HG02642 (cell line): ENCODE data around the gene RNU1-4.
"Not testable (repeated sequence)": the region's sequence is repeated elsewhere in the genome, so short reads cannot be mapped to it uniquely, and the experiment has no call there.

Source experiments
- ATAC-seq: cut with Tn5 transposase; IDR thresholded peaks from one replicate; pipeline ENCODE4 v1.9.1; 2021; ENCODE audit warnings: mild to moderate bottlenecking; ENCODE audit not compliant: unreplicated experiment, poor library complexity

The RNU1-4 gene

DNA sequence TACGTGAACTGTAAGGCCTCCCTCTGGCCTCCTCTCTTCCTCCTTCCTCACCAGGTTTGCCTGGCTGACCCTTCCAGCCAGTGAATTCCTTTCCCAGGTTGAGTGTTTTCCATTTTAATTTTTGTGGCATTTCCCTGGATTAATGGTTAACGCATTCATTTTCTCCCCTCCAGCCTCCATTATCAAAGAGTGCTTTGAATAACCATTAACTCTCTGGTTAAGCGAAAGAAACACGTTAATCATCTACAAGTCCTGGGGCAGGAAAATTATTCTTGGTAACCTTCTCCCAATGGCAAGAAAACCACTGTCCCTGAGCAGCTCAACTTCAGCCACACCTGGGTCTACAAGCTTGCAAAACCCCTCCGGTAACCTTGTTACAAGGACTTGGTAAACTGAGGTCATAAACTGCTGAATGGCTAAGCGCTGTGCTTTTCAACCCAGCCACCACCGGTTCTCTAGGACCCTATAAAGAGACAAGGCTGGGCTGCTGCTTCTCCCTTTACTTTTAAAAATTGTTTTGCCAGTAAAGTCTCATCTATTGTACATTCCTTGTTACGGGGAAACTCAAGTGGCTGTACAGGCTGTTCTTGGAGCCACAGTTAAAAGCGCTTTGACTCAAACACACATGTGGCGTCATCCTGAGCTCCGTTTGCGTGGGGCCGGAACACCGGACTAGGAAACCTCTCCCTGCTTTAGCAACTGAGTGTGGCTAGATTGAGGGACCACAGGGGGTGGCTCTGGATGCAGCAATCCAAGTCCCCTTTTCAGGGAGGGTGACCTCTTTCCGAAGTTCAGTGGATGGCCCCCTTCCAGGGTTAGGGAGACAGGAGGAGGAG lies 24.7 kb downstream of the RNU1-4 start:
- not testable (repeated sequence) for ATAC-seq

DNA sequence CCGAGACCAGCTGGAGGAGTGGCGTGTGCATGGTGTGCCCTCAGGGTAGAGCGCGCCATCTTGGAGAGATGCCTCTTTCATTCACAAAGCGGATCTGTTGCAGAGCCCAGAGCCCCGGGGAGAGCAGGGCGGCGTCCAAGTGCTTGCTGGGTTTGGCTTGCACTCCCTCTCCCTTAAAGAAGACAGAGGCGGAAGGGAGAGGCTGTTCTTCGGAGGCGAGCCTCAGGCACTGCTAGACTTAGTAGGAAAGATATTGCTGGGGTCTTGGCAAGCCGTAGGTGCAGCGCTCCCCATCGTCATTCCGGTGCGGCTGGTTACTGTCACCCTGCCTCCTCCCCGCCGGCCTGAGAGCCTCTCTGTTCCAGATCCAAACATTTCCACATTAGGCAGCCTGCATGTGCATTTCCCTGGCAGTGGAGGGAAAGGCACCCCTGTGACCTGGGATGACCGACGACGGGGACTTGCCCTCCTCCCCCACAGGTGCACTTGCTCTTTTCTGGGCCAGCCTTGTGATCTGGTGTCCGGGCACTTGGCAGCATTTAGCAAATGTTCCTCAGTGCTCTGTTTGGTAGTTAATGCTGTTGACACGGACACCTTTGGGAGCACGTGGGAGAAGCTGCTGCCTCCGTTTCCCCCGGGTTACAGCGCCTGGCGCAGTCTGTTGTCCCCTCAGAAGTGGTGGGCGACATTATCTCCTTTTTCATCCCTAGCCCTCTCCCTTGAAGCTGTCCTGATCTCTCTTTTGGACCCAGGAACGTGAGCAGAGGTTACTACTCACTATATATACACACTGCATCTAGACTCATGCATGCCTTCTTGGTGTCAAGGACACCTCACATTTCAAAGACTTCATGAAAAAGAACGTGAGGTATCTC lies 25.7 kb downstream of the RNU1-4 start:
- not testable (repeated sequence) for ATAC-seq

DNA sequence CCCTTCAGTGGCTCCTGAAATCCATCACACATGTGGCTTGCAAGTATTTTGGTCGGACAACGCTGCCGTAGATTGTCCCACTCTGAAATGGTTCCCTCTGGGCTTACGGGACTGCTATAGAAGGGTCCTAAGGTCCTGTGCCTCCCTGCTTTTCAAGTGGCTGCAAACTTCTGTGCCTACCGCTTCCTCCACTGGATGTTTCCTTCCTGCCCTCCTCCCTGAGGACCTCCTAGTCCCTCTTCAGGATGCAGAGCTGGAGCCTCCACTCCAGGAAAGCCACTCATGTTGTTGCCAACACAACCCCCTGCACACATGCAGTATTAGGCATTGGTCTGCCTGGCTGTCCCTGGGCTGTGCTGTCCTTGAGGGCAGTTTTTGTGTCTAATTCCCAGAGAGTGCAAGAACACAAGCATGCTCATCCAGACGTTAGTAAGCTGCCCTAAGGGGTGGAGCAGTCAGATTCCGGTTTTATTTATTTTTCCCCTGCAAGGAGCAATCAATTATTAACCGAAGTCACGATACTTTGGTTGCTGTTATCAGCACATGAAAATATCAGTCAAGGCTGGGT lies 26.5 kb downstream of the RNU1-4 start:
- ATAC-seq: not testable (repeated sequence)

DNA sequence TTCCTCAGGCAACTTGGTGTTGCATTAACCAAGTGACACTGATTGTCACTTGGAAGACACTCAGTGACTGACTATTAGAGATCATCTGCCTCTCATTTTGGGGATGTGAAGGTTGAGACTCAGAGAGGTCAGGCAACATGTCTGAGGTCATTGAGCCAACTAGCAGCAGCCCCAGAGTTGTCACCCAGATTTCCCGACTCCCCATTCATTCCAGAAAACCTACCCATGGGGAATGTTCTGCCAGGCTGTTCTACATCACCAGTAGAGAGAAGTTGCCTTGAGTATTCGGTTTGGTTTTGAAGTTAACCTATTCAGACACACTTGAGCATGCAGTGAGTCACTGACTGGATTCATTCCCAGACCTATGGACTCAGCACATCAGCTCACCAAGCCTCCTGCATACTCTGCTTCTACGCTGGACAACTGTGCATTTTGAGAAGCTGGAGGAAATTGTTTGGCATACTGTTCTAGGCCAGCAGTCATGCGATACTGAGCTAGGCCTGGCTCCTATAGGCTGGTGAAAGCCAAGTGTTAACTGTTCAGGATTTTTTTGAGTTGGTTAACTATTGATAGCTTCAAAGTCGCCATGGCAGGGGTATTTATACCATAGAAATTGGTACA lies 29.9 kb downstream of the RNU1-4 start:
- ATAC-seq: not testable (repeated sequence)

DNA sequence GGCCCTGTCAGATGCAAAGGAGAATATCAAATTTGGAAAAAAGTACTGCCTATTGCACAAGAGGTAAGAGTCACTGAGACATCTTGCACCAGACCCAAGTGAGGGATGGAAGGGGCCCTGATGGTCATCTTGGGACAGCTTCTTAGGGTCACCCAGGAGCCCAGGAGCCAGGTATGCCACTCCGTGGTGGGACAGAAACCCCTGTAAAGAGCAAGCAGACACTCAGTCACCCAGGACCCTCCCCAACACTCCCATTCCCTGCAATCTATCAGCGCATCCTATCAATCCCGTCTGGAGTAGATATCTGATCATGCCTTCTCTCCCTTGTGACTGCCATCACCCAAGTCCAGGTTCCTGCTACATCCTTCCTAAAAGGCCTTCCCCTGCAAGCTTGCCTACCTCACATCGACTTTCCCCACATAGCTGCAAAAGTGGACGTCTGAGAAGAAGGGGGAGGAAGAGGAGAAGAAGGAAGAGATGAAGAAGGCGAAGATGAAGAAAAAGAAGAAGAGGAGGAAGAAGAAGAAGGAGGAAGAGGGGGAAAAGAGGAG lies 30.7 kb downstream of the RNU1-4 start:
- not testable (repeated sequence) for ATAC-seq

DNA sequence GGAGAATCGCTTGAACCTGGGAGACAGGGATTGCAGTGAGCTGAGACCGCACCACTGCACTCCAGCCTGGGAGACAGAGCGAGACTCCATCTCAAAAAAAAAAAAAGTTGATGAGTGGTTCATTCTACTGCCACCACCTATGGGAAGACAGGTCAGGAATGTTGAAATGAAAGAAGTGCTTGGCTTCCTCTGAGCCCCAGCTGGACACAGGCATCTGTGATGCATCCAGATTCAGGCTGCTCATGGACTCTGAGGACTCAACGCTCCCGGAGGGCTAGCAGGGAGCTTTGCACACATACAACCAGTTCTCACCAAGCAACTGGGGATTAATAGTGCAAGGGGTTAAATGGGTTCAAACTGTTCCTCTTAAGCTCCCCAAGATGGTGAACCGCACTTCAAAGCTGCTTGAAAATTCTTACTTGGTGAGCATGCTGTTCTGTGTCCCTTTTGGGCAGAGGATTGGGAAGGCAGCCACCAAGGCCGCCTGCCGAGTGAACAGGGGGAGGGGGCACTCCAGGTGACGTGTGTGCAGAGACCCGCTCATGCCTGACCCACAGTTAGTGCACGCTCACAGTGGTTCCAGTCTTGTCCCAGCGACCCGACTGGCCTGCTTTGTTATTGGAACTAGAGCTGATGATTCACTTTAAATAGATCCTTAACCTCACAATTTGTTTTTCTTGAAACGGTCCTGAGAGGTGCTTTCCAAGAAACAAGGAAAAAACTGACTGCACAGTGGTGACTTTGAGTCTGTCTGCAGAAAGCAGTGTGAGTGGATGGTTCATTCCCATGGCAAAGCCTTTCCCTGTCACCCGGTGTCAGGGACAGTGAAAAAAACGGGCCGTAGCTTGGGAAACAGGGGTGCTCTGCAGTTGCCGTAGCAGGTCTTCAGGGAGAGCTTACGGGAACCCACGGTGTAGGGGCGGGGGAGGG lies 32.2 kb downstream of the RNU1-4 start:
- not testable (repeated sequence) for ATAC-seq

DNA sequence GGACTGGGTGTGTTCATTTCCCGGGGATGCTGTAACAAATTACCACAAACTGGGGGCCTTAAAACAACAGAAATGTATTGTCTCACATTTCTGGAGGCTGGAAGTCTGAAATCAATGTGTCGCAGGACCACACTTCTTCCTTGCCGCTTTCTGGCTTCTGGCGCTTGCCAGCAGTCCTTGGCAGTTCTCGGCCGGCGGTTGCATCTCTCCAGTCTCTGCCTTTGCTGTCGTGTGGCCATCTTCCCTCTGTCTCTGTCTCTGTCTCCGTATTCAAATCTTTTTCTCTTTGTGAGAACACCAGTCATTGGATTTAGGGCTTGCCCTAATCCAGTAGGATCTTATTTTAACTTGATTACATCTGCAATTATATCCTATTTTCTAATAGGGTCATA lies 32.9 kb downstream of the RNU1-4 start:
- not testable (repeated sequence) for ATAC-seq

DNA sequence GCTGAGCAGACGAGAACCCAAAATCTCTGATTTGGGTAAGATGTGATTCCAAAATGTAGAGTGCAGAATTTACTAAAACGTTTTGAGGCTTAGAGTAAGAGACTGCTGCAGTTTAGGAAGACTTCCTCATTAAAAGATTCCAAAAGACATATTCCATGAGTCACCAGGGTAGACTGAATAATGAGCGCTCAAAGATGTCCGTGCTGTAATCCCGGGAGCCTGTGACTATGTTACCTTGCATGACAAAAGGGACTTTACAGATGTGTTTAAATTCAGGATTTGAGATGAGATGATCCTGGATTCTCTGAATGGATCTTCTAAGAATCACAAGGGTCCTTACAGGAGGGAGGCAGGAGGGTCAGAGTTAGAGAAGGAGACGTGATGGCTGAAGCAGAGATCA lies 33.4 kb downstream of the RNU1-4 start:
- not testable (repeated sequence) for ATAC-seq

DNA sequence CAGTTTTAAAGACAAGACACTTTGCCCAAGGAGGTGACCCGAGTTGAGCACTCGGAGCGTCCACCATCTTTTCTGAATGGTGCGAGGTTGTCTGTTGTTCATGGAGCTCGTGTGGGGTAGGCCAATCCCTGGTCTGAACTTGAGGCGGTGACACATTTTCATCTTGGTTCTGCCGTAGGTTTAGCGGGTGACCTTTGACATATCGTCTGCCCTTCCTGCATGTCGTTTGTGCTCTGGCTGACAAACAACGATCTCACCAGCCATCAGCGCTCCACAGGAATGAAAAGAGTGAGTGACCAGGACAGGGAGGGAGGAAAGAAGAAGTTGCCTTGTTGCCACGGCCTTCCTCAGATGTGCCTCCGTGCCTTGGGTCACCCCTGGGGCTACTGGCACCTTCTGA lies 34.5 kb downstream of the RNU1-4 start:
- ATAC-seq: not testable (repeated sequence)

DNA sequence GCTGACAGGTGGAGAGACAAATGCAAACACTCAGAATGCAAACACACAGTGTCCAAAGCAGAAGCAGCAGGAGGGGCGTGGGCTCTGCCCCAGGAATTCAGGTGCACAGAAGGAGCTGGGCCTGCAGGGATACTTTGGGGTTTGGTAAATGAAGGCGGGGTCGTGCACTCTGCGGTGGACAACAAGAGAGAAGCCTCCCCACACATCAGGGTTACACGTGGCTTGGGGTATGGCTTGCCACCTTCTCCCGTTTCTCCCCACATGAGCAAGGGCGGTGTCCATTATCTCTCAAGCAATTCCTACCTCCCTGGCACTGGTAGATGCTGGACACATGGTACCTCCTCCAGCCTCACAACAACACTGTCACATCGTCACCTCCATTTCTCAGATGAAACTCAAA lies 35.0 kb downstream of the RNU1-4 start:
- not testable (repeated sequence) for ATAC-seq

DNA sequence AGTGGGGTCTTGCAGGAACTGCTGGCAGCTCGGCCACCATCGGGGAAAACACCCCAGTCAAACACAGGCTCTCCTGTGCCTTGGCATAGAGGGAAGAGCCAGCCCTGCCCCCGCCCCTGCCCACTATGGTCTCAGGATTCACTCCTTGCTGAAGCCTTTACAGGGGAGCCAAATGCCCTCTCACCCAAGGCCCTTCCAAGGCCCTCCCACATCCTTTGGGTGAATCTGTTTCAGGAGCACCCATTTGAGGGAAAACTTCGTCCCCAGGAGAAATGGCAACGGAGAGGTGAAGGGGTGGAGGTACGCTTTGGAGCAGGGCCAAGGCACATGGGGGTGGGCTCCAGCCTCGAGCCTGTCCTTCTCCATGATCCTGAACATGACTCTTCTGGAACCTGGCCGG lies 35.9 kb downstream of the RNU1-4 start:
- ATAC-seq: not testable (repeated sequence)

DNA sequence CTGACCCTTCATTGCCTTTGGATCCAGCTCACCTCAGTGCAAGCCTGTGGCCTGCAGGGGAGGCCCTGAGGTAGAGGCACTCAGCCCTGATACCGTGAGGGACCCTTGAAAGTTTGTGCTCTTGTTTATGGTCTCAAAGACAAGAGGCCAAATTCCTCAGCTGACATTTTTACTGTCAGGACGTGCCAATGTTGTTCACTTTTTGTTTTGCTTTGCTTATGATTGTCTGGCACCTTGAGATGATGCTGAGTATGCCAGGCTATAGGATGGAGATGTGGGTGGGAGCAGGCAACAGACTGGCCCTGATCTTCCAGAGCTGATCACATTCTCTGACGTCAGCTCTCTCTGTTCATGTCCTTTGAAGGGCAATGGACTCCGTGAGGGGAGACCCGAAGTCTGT lies 36.5 kb downstream of the RNU1-4 start:
- not testable (repeated sequence) for ATAC-seq

DNA sequence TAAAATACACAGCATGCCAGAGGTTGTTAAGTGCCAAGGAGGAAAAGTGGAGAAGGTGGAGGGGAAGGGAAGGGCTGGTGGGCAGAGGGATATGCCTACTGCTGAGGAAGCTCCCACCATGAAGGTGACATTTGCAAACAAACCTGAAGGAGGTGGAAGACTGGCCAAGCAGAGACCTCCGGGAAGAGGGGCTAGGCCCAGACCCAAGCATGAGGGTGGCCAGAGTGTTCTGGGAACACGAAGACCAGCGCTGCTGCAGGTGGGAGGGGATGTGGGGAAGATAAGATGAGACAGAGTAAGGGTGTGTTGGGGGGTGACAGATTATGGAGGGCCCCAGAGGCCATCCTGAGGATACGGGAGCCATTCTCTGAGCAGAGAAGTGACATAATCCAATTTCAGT lies 37.5 kb downstream of the RNU1-4 start:
- not testable (repeated sequence) for ATAC-seq

DNA sequence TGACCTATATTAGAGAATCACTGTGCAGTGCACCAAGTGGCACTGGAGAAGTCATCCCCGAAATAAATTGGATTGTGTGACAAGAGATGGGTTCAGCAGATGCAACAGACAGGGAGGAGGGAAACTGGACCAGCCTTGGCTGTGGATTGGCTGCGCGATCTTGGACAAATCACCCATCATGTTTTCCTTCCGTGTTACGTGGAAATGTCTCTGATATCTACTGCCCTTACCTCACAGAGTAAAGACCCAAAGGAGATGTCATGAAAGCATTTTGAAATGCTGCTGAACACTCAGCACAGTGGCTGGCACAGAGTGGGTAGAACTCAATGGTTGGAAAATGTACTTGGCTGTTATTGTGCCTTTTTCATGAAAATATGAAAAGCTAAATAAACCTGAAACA lies 39.2 kb downstream of the RNU1-4 start:
- not testable (repeated sequence) for ATAC-seq

DNA sequence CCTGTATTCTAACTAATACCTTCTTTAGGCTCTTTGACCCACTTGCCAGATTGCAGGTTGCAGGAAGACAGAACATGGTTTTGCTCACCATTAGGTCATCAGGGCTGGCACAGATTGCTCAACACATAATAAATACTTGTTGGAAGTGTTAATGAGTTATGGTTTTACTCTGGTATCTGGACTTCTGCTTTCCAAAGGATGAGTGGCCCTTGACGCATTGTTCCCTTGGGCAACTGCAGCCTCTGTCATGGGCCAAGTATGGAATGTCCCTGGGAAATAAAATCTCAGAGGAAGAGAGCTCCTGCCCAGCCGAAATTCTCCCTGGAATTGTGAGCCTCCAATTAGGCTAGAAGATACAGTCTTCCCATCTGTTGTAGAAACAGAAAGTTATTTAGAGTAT lies 40.7 kb downstream of the RNU1-4 start:
- ATAC-seq: not testable (repeated sequence)

DNA sequence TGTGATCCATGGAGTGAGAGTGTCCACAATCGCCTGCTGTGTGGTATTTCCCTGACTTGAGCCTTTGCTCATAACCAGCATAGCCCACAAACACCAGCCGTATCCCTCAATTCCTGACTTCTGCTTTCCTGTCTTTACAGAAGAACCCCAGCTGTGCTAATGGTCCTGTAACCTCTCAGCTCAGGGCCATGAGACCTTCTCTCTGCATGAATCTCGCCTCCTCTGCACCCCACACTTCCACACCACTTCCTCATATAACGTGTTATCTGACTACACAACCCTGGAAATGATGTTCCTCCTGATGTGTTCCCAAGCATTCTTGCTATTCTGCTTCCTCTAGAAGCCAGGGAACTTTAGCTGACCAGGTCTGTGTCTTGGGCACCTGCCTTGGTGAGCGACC lies 41.3 kb downstream of the RNU1-4 start:
- ATAC-seq: not testable (repeated sequence)

DNA sequence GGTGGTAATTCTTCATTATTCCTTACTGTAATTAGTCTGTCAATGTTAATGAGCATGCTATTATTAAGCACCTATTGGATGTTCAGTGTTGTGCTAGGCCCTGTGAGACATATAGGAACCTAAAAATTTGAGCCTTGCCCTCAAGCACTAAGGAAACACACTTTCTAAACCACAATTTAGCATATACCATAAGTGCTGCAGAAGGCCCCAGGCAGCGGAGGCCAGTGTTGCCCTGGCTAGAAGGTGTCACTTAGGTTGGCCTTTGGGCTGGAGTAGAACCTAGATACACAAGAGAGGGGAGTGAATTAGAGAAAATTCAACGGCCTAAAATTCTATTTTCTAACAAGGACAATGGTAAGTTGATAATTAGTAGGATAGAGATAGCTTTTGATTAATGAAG lies 44.6 kb downstream of the RNU1-4 start:
- not testable (repeated sequence) for ATAC-seq

DNA sequence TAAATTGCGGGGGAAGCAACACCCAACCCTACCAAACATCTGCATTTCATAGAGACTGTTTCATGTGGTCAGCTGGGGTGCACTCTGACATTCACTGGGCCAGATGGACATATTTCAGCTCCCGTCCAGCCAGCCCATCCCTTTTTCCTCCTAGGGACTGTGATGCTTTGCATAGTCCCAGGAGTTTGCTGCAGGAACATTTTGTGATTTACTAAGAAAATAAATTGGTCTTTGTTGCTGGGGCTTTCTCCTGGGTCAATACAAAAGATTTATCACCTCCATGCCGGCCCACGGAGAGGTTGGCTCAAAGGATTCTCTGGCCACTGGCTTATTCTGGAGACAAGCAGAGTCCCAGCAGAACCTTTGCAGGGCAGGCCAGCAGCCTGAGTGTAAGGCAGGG lies 46.0 kb downstream of the RNU1-4 start:
- ATAC-seq: not testable (repeated sequence)

DNA sequence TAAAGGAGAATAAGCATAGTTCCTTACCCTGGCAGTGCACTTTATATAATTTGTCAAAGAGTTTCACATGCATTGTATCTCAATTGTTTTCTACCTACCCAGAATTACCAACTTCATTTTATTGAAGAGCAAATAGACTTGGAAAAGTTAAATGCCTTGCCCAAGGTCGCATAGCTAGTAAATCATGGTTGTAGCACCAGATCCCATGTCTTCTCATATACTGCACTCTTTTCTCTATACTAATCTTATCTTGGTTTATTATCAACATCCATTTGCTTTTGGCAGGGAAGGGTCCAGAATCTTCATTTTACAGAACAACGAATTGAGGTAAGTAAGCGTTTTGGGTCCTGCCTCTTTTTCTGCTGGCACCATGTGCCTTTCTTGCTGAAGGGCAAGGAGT lies 46.9 kb downstream of the RNU1-4 start:
- ATAC-seq: not testable (repeated sequence)
